Measurements from ENCODE around the gene OGDHL. TPM values are rescaled to one million over a fixed set of nuclear protein-coding genes. Genes with fewer than 3 reads are reported as not detected.
"Not testable (repeated sequence)": the region's sequence is repeated elsewhere in the genome, so short reads cannot be mapped to it uniquely, and the experiment has no call there.

Gene OGDHL
- total RNA-seq, 1 donor from 2014 or later: 0.30 TPM

GRCh38 chr10:49726593-49726992, 35.5 kb downstream of the OGDHL start:
- DNase-seq (no peak), ATAC-seq (no peak)
- intact Hi-C loops (cut with DNase I): no loop called here
- peaks cover 11% of the 10 kb centered on the region for H3K9me3 ChIP-seq
- H3K4me3 ChIP-seq: no peak overlapping the region
- H3K36me3 ChIP-seq: no peaks in the 10 kb centered on the region
- no peak for TF ChIP-seq CTCF (IDR thresholded peaks at IDR 0.05)
- H3K27ac ChIP-seq: no peak overlapping the region
- H3K4me1 ChIP-seq: no peaks in the 10 kb centered on the region
- no peaks in the 10 kb centered on the region for H3K27me3 ChIP-seq (ENCODE audit: low read depth)

- DNase-seq; ATAC-seq; intact Hi-C loops (cut with DNase I); H3K27me3 ChIP-seq (ENCODE audit: low read depth); H3K4me1 ChIP-seq; H3K36me3 ChIP-seq; H3K4me3 ChIP-seq; H3K27ac ChIP-seq; H3K9me3 ChIP-seq: not testable (repeated sequence)
Measured at GRCh38 chr10:49715157-49715556, 47.0 kb downstream of the OGDHL start.

GRCh38 chr10:49713266-49713665, 48.9 kb downstream of the OGDHL start:
- DNase-seq (no peak), ATAC-seq (no peak)
- TF ChIP-seq CTCF (IDR thresholded peaks at IDR 0.05): no peak
- H3K27me3 ChIP-seq (ENCODE audit: low read depth): no peaks in the 10 kb centered on the region
- H3K9me3 ChIP-seq: no peaks in the 10 kb centered on the region
- H3K4me3 ChIP-seq: no peak overlapping the region
- no peaks in the 10 kb centered on the region for H3K36me3 ChIP-seq
- no peaks in the 10 kb centered on the region for H3K4me1 ChIP-seq
- H3K27ac ChIP-seq: no peak overlapping the region
- intact Hi-C loops (cut with DNase I): no loop called here

- intact Hi-C loops (cut with DNase I): no loop called here
- ATAC-seq: no peak
Measured at GRCh38 chr10:49711481-49711880, 50.6 kb downstream of the OGDHL start.

GRCh38 chr10:49710966-49711365, 51.2 kb downstream of the OGDHL start:
- H3K36me3 ChIP-seq: no peaks in the 10 kb centered on the region
- TF ChIP-seq CTCF (IDR thresholded peaks at IDR 0.05): no peak
- H3K4me1 ChIP-seq: no peaks in the 10 kb centered on the region
- no peak overlapping the region for H3K4me3 ChIP-seq
- DNase-seq (no peak), ATAC-seq (no peak)
- no peaks in the 10 kb centered on the region for H3K9me3 ChIP-seq
- no peak overlapping the region for H3K27ac ChIP-seq
- intact Hi-C loops (cut with DNase I): no loop called here
- no peaks in the 10 kb centered on the region for H3K27me3 ChIP-seq (ENCODE audit: low read depth)

More at GRCh38 chr10:49711481-49711880, 50.6 kb downstream of the OGDHL start:
- H3K27me3 ChIP-seq (ENCODE audit: low read depth): no peaks in the 10 kb centered on the region
- H3K4me3 ChIP-seq: no peak overlapping the region
- H3K27ac ChIP-seq: no peak overlapping the region
- no peaks in the 10 kb centered on the region for H3K9me3 ChIP-seq
- H3K36me3 ChIP-seq: no peaks in the 10 kb centered on the region
- no peak for TF ChIP-seq CTCF (IDR thresholded peaks at IDR 0.05)
- DNase-seq: no peak
- no peaks in the 10 kb centered on the region for H3K4me1 ChIP-seq

- no peak overlapping the region for H3K4me3 ChIP-seq
- intact Hi-C loops (cut with DNase I): no loop called here
- ATAC-seq (no peak), DNase-seq (no peak)
- no peak for TF ChIP-seq CTCF (IDR thresholded peaks at IDR 0.05)
- H3K27ac ChIP-seq: no peak overlapping the region
- H3K4me1 ChIP-seq: no peaks in the 10 kb centered on the region
- no peaks in the 10 kb centered on the region for H3K27me3 ChIP-seq (ENCODE audit: low read depth)
- H3K36me3 ChIP-seq: no peaks in the 10 kb centered on the region
- H3K9me3 ChIP-seq: no peaks in the 10 kb centered on the region
Measured at GRCh38 chr10:49709934-49710333, 52.2 kb downstream of the OGDHL start.

All from lower lobe of right lung (tissue), 2 donors.